Stimulated activated CD8-positive, alpha-beta memory T cell treated with anti-CD3 and anti-CD28 coated beads, Interleukin-4, amount 100 ng/mL, for 1 hour (primary cell): Measurements from ENCODE around the gene PDK3.

ENCODE experiments used
- DNase-seq, 2 donors: peaks; one replicate each; pipeline ENCODE4 v3.0.0-alpha.2; 2020; ENCODE audit warnings: low read depth in 2 of 2, low spot score in 1 of 2

PDK3 gene

DNA sequence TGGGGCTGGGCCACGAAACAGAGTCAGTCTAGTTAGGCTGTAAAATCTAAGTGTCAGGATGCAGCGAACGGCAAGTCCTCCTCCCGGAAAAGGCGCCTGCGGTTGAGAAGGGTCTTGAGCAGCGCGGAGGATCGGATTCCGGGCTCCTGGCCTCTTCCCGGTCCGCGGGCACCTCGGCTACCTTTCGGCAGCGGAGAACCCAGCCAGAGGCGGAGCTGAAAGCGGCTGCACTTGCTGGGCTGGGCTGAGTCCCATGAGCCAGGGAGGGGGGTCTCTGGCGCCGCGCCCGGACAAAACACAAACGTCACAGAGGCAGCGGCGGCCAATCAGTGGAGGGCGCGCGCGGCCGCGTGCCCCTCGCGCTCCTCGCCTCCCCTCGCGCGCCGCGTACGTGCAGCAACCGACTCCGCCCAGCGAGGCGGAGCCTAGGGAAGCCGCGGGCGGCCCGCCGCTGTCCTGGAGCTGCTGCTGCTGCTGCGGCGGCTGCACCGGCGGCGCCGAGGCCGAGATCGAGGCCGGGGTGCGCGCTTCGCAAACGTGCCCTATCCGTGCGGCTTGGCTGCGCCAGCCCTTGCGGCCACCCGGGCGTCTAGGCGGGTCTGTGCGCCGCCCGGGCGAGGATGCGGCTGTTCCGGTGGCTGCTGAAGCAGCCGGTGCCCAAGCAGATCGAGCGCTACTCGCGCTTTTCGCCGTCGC is at the start of gene PDK3:
TSS of gene PDK3 (plus strand) at position 451 of the 696 bp plus-strand sequence. CDS start at position 621, 170 bp downstream.
- peak; percentile 49 to 73 for DNase-seq

- no peak for DNase-seq
Measured at GRCh38 chrX:24415921-24416320, 49.2 kb upstream of the PDK3 start.

GRCh38 chrX:24423960-24424359 is 41.1 kb upstream of the PDK3 start:
- no peak for DNase-seq

DNA sequence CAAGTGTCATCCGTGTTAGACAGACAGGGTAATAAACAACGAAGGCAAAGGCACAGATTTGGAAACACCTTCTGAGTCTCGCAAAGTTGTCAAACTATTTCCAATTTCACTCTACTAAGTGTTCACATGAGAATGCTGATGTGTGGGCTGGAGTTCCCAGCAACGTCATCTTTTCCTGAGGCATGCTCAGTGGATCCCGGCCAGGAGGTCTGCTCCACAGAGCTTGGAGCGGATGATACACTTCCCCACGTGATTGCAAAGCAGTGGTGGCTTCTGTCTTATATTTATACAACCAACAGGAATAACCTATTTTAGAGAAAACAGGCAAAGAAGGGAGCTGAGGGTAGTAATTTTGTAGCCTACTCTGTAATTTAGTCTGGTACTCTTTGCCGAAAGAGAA is 40.1 kb upstream of the PDK3 start:
- DNase-seq = no peak

DNA sequence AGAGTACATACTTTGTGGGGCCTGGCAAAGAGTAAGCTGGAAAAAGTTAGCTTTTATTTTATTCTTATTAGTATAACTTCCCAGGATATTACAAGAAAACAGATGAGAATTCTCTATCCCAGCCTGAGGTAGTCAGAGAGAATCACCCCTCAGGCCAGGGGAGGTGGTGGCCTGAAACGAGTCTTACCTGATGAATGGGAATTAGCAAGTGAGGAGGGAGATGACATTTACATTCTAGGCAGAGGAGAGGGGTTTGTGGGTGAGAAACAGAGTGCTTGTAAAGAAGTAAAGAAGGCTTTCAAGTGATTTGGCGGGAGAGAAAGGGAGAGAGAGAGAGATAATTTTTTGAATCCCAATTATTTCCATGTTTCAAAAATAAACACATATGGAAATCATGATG is 39.3 kb upstream of the PDK3 start:
- no peak for DNase-seq

DNA sequence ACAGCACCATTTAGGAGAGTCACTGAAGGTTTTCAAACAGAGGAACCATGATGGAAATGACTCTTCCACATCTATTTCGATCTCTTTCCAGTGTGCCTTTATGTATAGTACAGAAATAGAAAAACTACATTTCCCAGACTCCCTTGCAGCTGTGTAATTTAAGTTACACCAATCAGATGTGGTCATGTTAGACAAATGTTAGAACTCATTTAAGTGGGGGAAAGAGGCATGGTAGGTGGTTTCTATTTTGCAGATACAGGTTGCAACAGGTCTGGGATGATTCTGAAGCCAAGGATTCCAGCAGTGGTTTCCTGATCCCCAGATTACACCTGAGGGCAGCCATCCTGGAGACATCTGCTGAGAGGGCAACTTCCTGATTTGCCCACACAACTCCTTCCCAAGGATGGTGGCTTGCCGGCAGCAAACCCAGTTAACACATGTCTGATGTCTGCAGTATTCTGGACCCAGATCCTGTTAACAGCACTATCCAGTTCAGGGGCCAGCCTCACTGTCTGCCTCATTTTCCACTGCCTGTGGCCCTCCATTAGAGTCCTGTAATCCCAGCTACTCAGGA is 38.7 kb upstream of the PDK3 start:
- DNase-seq = no peak

- DNase-seq = no peak
Measured at GRCh38 chrX:24426921-24427746, 38.0 kb upstream of the PDK3 start.

DNA sequence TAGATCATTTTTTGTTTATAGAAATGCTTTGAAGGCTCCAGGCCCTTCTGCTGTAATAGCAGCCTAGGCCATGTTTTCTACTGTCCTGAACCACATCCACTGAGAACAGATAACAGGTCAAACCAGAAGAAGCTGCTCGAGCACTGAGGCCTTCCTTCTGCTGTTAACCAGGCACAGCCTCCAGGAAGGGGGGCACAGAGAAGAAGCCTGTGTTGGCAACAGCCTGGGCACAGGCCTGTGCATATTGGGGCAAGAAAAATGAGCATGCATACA is 37.4 kb upstream of the PDK3 start:
- DNase-seq = no peak

- no peak for DNase-seq
Measured at GRCh38 chrX:24428516-24428915, 36.6 kb upstream of the PDK3 start.

DNA sequence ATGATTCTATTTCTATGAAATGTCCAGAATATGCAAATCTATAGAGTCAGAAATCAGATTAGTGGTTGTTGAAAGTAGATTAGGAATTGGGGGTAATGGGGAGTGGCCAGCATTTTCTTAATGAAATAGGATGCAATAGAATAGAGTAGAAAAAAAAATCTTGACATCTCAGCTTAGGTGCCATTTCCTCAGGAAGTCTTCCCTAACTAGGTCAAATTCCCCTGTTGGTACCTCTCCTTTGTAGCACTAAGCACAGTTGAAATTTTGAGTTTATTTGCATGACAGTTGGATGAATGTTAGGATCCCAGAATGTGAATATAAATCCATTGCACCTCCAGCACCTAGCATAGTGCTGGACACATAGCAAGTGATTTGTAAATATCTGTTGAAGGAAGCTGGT is 30.0 kb upstream of the PDK3 start:
- no peak for DNase-seq

GRCh38 chrX:24443918-24444317 is 21.2 kb upstream of the PDK3 start:
- no peak for DNase-seq

DNA sequence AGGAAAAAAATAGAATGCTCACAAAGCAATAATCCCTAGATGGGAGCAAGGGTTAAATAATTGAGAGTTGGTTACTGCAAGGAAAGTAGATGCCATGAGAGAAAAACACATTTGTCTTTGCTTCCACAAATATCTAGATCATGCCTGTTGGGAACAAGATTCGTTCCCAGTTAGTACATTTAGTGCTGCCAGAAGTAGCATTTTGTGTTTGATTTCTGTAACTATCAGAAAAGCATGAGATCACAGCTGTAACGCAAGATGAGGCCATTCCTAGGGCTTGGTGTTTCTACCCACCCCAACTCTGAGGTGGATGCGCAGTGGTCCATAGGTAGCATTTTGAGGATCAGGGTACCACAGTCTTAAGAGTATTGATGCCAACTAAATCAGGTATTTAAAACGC is 20.4 kb upstream of the PDK3 start:
- DNase-seq = no peak

DNA sequence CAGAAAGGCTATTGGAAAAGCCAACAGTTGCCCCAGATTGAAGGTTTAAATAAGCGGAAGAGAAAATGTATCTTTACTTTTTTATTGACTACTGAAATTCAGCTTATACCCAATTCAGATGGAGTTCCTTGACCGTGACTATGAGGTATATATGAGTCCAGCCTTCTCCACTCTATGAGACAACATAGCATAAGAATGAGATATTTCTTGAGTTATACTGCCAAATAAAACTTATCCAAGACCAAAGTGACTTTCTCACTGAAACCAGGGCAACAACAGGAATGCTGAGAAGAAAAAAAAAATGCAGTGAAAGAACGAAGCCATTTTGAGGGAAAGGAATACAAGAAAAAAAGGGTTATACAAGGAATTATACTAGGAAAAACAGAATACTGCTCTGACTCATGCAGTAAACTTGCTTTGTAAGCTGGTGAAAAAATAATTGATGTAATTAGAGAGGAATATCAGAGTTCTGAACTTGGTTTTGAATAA is 16.3 kb upstream of the PDK3 start:
- DNase-seq = no peak

DNA sequence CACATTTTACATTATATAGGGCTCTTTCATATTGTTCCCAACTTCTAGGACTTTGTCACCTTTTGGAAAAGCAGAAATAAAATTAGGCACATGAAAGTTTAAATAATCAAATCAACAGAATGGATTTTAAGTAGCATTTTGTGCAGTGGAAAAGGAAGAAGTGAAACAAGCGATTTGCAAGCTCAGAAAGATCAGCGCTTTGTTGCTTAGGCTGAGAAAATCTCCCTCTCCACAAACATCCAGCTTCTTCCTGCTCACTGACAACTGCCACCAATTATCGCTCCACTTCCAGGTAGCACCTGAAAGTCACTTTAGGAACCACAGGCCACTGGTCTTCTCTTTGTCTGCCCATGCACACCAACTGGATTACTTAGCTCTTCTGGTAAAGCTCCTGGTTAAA is 2.0 kb upstream of the PDK3 start:
- no peak for DNase-seq

GRCh38 chrX:24464498-24464835 is 619 bp upstream of the PDK3 start:
- no peak for DNase-seq

GRCh38 chrX:24465532-24465865 is 413 bp downstream of the PDK3 start:
- DNase-seq = no peak

DNA sequence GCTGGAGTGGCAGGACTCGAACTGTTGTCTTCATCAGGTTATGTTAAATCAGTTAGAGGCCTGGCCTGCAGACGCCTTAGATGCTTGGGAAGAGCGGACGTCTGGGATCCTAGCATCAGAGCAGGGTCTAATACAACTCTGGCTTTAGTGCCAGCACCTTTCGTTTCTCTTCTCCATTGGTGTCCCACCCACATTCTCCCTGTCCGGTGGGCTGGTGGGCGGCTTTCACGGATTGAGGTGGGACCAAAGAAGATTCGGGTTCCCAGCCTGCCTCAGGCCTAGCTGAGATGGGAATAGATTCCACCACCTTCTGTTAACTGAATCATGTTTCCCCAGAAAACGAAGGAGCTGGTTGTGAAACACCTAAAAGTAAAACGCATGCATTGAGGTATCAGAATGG is 939 bp downstream of the PDK3 start:
- no peak for DNase-seq

DNA sequence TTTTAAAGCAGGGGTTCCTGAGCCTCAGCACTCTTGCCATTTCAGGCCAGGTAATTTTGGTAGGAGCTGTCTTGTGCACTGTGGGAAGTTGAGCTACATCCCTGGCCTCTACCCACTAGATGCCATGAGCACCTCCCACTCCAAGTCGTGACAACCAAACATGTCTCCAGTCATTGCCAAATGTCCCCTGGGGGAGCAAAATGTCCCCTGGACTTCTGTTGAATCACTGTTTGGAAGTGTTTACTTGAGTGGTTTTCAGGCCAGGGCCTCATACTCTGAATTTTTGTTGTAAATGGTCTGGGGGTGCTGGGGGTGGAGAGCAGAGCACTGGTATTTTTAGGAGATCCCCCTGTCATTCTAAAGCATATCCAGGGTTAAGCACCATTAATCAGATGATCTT is 3.2 kb downstream of the PDK3 start:
- DNase-seq = no peak

GRCh38 chrX:24471808-24472207 is 6.7 kb downstream of the PDK3 start:
- DNase-seq = no peak

DNA sequence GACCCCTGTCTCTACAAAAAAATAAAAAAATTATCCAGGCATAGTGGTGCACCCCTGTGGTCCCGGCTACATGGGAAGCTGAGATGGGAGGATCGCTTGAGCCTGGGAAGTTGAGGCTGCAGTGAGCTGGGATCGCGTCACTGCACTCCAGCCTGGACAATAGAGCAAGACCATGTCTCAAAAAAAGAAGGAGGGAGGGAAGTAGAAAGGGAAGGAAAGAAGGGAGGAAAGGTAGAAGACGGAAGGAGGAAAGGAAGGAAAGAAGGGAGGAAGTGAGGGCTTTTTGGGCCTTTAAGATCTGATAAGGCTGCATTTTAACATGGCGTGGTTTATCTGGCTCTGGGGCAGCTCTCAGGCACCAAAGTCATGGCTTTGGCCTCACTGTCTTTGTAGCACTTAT is 10.4 kb downstream of the PDK3 start:
- DNase-seq = no peak

GRCh38 chrX:24478509-24478908 is 13.4 kb downstream of the PDK3 start:
- no peak for DNase-seq

GRCh38 chrX:24479924-24480323 is 14.8 kb downstream of the PDK3 start:
- peak in 1 of 2 donors; percentile 30 for DNase-seq

DNA sequence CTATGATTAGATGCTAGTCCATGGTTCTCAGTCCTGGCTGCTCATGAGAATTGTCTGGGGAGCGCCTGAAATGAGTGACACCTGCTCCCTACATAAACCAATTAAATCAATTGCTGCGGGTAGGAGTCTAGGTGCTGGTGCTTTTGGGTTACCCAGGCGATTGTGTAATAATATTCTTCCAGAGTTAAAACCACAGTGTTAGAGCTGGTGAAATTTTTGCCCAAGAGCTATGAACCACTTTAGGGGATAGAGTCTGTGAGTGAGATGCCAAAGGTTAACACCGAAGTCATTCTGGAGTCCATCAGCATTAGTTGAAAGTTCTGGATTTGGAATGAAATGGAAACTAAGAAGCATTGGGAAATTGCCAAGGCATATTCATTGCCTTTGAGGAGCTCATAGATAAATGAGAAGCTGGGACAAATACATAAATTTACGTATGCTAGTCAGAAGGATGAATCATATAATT is 15.3 kb downstream of the PDK3 start:
- DNase-seq = no peak
